HepG2 (cell line): Measurements from ENCODE around the gene CELF5. TPM values are rescaled to one million over a fixed set of nuclear protein-coding genes. Genes with fewer than 3 reads are reported as not detected.

Experiments
- ARNTL ChIP-seq: sonication (generic); formaldehyde crosslinking; IDR thresholded peaks from 2 replicates; pipeline ENCODE4 v1.4.0; 2020; ENCODE audit warnings: mild to moderate bottlenecking, missing genetic modification reagents
- ATF4 ChIP-seq, 2 experiments: fragments of 450-650 bp in 1 of 2; sonication (generic) in 1 of 2; formaldehyde crosslinking; IDR thresholded peaks; 2 replicates each; pipeline versions ENCODE4 v1.5.0 to v1.8.0; 2020 to 2022; ENCODE audit warnings: mild to moderate bottlenecking in 1 of 2, missing genetic modification reagents in 1 of 2
- ATF5 ChIP-seq: sonication (generic); formaldehyde crosslinking; IDR thresholded peaks from 2 replicates; pipeline ENCODE4 v1.4.0; 2020; ENCODE audit warnings: mild to moderate bottlenecking, low read depth, missing genetic modification reagents
- BRCA1 ChIP-seq: sonication (generic); formaldehyde crosslinking; IDR thresholded peaks from 2 replicates; pipeline ENCODE4 v1.4.0; 2020; ENCODE audit warnings: missing genetic modification reagents
- CHD4 ChIP-seq: fragments of 200-600 bp; sonication (generic); IDR thresholded peaks from 2 replicates; pipeline ENCODE4 v1.7.0; 2017; ENCODE audit warnings: mild to moderate bottlenecking, low read length, borderline replicate concordance
- CREBL2 ChIP-seq: sonication (generic); formaldehyde crosslinking; IDR thresholded peaks from 2 replicates; pipeline ENCODE4 v1.8.1; 2023; ENCODE audit warnings: missing genetic modification reagents, mild to moderate bottlenecking, borderline replicate concordance
- FIP1L1 ChIP-seq: fragments of 200-400 bp; formaldehyde crosslinking; IDR thresholded peaks from 2 replicates; pipeline ENCODE4 v1.6.1; 2018; ENCODE audit warnings: low read depth, mild to moderate bottlenecking, low read length, moderate library complexity, borderline replicate concordance; ENCODE audit not compliant: insufficient read depth
- HOMEZ ChIP-seq: IDR thresholded peaks from 2 replicates; pipeline ENCODE4 v1.6.1; 2016; ENCODE audit warnings: low read depth
- PLRG1 ChIP-seq: fragments of 450-650 bp; conservative IDR thresholded peaks from 2 replicates; pipeline ENCODE4 v1.6.1; 2016
- TCF7 ChIP-seq: sonication (generic); IDR thresholded peaks from 2 replicates; pipeline ENCODE4 v1.6.1; 2016; ENCODE audit warnings: antibody characterized with exemption, low read depth
- YEATS4 ChIP-seq: sonication (generic); formaldehyde crosslinking; IDR thresholded peaks from 2 replicates; pipeline ENCODE4 v1.4.0; 2020; ENCODE audit warnings: missing genetic modification reagents, borderline replicate concordance
- ZFP36 ChIP-seq: fragments of 150-350 bp; IDR thresholded peaks from 2 replicates; pipeline ENCODE4 v1.6.1; 2018; ENCODE audit warnings: borderline replicate concordance, low read length, low read depth; ENCODE audit not compliant: partially characterized antibody
- ZFX ChIP-seq: sonication (generic); formaldehyde crosslinking; IDR thresholded peaks from 2 replicates; pipeline ENCODE4 v1.4.0; 2020; ENCODE audit warnings: mild to moderate bottlenecking, low read depth, missing genetic modification reagents, moderate library complexity
- ZMAT3 ChIP-seq: sonication (generic); formaldehyde crosslinking; conservative IDR thresholded peaks from 2 replicates; pipeline ENCODE4 v1.7.0; 2021; ENCODE audit warnings: missing genetic modification reagents
- ZNF101 ChIP-seq: sonication (generic); formaldehyde crosslinking; IDR thresholded peaks from 2 replicates; pipeline ENCODE4 v1.4.0; 2020; ENCODE audit warnings: mild to moderate bottlenecking, low read depth, missing genetic modification reagents, borderline replicate concordance
- ZNF142 ChIP-seq: sonication (generic); formaldehyde crosslinking; IDR thresholded peaks from 2 replicates; pipeline ENCODE4 v1.4.0; 2020; ENCODE audit warnings: missing genetic modification reagents
- ZNF432 ChIP-seq: sonication (generic); formaldehyde crosslinking; IDR thresholded peaks from 2 replicates; pipeline ENCODE4 v1.5.0; 2020; ENCODE audit warnings: missing genetic modification reagents, mild to moderate bottlenecking, borderline replicate concordance
- ZNF567 ChIP-seq: sonication (generic); formaldehyde crosslinking; IDR thresholded peaks from 2 replicates; pipeline ENCODE4 v1.8.1; 2023; ENCODE audit warnings: mild to moderate bottlenecking, missing genetic modification reagents, borderline replicate concordance
- polyA plus RNA-seq, 8 experiments: library from polyadenylated mRNA; depleted of rRNA in 3 of 8; stranded (reverse) in 7 of 8; unstranded in 1 of 8; fragments of >200 nt; fragmentation: Illumina TruSeq in 4 of 8; extraction: Trizol in 4 of 8; gene quantifications; 2 replicates each; pipeline versions ENCODE4 v1.2.1 to v1.2.3, GENCODE V29; 2011 to 2016; ENCODE audit warnings: low read depth in 4 of 8, missing spikeins in 1 of 8, mixed read lengths in 1 of 8; ENCODE audit not compliant: insufficient read depth in 1 of 8
- total RNA-seq, 5 experiments: library from RNA; depleted of rRNA; stranded (reverse); fragments of >200 nt; fragmentation: Illumina TruSeq; extraction: Trizol; gene quantifications; 2 replicates each; pipeline ENCODE4 v1.2.3, GENCODE V29; 2016; ENCODE audit warnings: low read depth in 1 of 5

CELF5 gene
- total and polyA plus RNA-seq, 2 of the 13 experiments (the other 11 are each of a cell fraction or from before 2014, with no cell fraction given) = 0.31 to 0.84 TPM

- no peak for TF ChIP-seq ATF5 (CRISPR knock-in tag)
- no peak for TF ChIP-seq ZFP36
- TF ChIP-seq ZNF567 = no peak
- no peak for TF ChIP-seq YEATS4 (CRISPR knock-in tag)
- TF ChIP-seq ZMAT3 (CRISPR knock-in tag) = no peak
- TF ChIP-seq ARNTL (CRISPR knock-in tag) = no peak
- no peak for TF ChIP-seq ZNF142 (CRISPR knock-in tag)
- TF ChIP-seq ZFX (CRISPR knock-in tag) = peak; percentile 58
- no peak for TF ChIP-seq ZNF432 (CRISPR knock-in tag)
- no peak for TF ChIP-seq PLRG1
- no peak for TF ChIP-seq CREBL2 (CRISPR knock-in tag)
- TF ChIP-seq HOMEZ (CRISPR knock-in tag) = no peak
- no peak for TF ChIP-seq ATF4 (CRISPR knock-in tag; IDR thresholded peaks at IDR 0.05)
- TF ChIP-seq FIP1L1 = no peak
- TF ChIP-seq TCF7 = no peak
- TF ChIP-seq ZNF101 (CRISPR knock-in tag) = no peak
- TF ChIP-seq CHD4 = no peak
- no peak for TF ChIP-seq BRCA1 (CRISPR knock-in tag)
These were observed 60.5 kb downstream of the CELF5 start (continued) for GRCh38 chr19:3284759-3285646.
